ENCODE results near the gene S1PR2. TPM values are rescaled to one million over a fixed set of nuclear protein-coding genes. Genes with fewer than 3 reads are reported as not detected.

The S1PR2 gene
- total and polyA plus RNA-seq, 2 donors (not counting 3 experiments of a cell fraction or from before 2014, with no cell fraction given): 0.70 to 1.0 TPM

GRCh38 chr19:10220695-10221094 is 10.4 kb downstream of the S1PR2 start:
- Histone ChIP-seq H3K27ac (ENCODE audit: insufficient read depth, low read depth, low read length) (no peak overlapping the region), H3K36me3 (ENCODE audit: control insufficient read depth in 2 of 2, extremely low read depth in 1 of 2, insufficient read depth in 2 of 2, low read length in 2 of 2) (no peaks in the 10 kb centered on the region), H3K4me3 (replicated peaks in 1 of 3; ENCODE audit: insufficient read depth in 1 of 3, low read depth in 1 of 3, low read length in 3 of 3) (no peak overlapping the region), H2AFZ (ENCODE audit: low read depth, low read length) (no peak overlapping the region), H3K4me1 (ENCODE audit: control insufficient read depth, extremely low read depth, insufficient read depth, low read length) (no peaks in the 10 kb centered on the region), H3K9me1 (replicated peaks; ENCODE audit: control insufficient read depth, extremely low read depth, insufficient read depth, low read length) (no peaks in the 10 kb centered on the region), H3K27me3 (ENCODE audit: control insufficient read depth in 2 of 2, insufficient read depth in 2 of 2, low read length in 2 of 2) (no peaks in the 10 kb centered on the region), H4K20me1 (replicated peaks; ENCODE audit: control insufficient read depth, extremely low read depth, insufficient read depth, low read length) (no peaks in the 10 kb centered on the region), H3K9ac (replicated peaks; ENCODE audit: extremely low read depth, insufficient read depth, low read length) (no peak overlapping the region), H3K79me2 (ENCODE audit: control insufficient read depth, insufficient read depth, low read length) (no peaks in the 10 kb centered on the region), H3K4me2 (ENCODE audit: insufficient read depth, low read length) (no peak overlapping the region), H3K9me3 (replicated peaks; ENCODE audit: control insufficient read depth, insufficient read depth, low read length) (no peaks in the 10 kb centered on the region)
- dilution Hi-C loops (cut with MboI; ENCODE audit: extremely low pct_ligation_motif_present, low sequenced_read_pairs) (no loop called here), intact Hi-C loops (cut with micrococcal nuclease) (no loop called here)
- DNase-seq (ENCODE audit: low read depth, low spot score) (no peak), FAIRE-seq (no peak)
- ChIA-PET POLR2A (no interaction called here), CTCF (interaction anchor here (1.0 to 2.0 kb wide), 6 partner anchors 8 to 29 kb away, joined by 3 to 13 read pairs (median 4); partner anchors contain the start of gene DNMT1)
- TF ChIP-seq POLR2AphosphoS5 (IDR thresholded peaks at IDR 0.05; ENCODE audit: insufficient read depth, low read depth, low read length): no peak
- no peak for TF ChIP-seq POLR2A (IDR thresholded peaks at IDR 0.05; ENCODE audit: low read depth, low read length)
- no peak for TF ChIP-seq EZH2 (IDR thresholded peaks at IDR 0.05; ENCODE audit: borderline replicate concordance, low read depth, low read length, severe bottlenecking)
- TF ChIP-seq MYC (IDR thresholded peaks at IDR 0.05; ENCODE audit: low read depth, low read length): no peak
- TF ChIP-seq JUN (IDR thresholded peaks at IDR 0.05; ENCODE audit: borderline replicate concordance, insufficient read depth, insufficient read length, low read depth): no peak
- TF ChIP-seq GATA2 (IDR thresholded peaks at IDR 0.05; ENCODE audit: insufficient read depth, insufficient read length, low read depth, low read length): no peak
- no peak for TF ChIP-seq MAX (IDR thresholded peaks at IDR 0.05; ENCODE audit: insufficient read depth, insufficient read length)
- TF ChIP-seq, protein P1, sequence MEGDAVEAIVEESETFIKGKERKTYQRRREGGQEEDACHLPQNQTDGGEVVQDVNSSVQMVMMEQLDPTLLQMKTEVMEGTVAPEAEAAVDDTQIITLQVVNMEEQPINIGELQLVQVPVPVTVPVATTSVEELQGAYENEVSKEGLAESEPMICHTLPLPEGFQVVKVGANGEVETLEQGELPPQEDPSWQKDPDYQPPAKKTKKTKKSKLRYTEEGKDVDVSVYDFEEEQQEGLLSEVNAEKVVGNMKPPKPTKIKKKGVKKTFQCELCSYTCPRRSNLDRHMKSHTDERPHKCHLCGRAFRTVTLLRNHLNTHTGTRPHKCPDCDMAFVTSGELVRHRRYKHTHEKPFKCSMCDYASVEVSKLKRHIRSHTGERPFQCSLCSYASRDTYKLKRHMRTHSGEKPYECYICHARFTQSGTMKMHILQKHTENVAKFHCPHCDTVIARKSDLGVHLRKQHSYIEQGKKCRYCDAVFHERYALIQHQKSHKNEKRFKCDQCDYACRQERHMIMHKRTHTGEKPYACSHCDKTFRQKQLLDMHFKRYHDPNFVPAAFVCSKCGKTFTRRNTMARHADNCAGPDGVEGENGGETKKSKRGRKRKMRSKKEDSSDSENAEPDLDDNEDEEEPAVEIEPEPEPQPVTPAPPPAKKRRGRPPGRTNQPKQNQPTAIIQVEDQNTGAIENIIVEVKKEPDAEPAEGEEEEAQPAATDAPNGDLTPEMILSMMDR (IDR thresholded peaks at IDR 0.05; ENCODE audit: extremely low read depth in 1 of 2, insufficient read depth in 1 of 2, low read depth in 1 of 2, low read length in 2 of 2): no peak
- TF ChIP-seq FOS (IDR thresholded peaks at IDR 0.05; ENCODE audit: borderline replicate concordance, insufficient read depth, low read length): no peak
- no TSS peak for BruUV-seq (replicated peaks)
